ENCODE measurements around the gene TBXA2R.
"Not testable (repeated sequence)": the region's sequence is repeated elsewhere in the genome, so short reads cannot be mapped to it uniquely, and the experiment has no call there.

The TBXA2R gene

GRCh38 chr19:3606690-3607289 lies at the start of gene TBXA2R:
Gene TBXA2R, minus strand, starts transcription at chr19:3606875. Its CDS starts 6,241 bp downstream, at chr19:3600634.
- DNase-seq: peak; percentile 70

GRCh38 chr19:3656073-3656746 lies 49.5 kb upstream of the TBXA2R start:
- DNase-seq: peak; percentile 42

- DNase-seq: peak; percentile 96
Observed at GRCh38 chr19:3655402-3656072, 48.9 kb upstream of the TBXA2R start.

GRCh38 chr19:3653865-3654513 lies 47.3 kb upstream of the TBXA2R start:
- DNase-seq: no peak

GRCh38 chr19:3653081-3653795 lies 46.6 kb upstream of the TBXA2R start:
- DNase-seq: no peak

- no peak for DNase-seq
Observed at GRCh38 chr19:3652422-3652821, 45.7 kb upstream of the TBXA2R start.

DNA sequence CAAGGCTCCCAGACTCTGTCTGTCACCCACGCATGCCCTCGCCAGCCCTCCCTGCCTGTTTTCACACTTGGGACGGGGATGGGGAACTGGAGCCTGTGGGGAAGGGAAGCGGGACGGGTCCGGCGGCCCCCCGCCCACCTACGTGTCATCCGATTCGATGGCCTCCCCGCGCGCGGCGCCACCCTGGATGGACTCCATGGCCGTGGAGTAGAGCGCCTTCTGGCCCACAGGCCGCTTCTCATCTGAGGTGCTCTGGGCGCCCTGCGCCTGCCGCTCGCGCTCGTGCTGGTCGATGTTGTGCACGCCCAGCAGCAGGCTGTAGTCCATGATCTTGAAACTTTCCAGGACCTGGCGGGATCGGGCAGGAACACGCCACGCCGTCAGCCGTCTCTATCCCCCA lies 45.0 kb upstream of the TBXA2R start:
- no peak for DNase-seq

- no peak for DNase-seq
Observed at GRCh38 chr19:3649888-3650287, 43.2 kb upstream of the TBXA2R start.

- no peak for DNase-seq
Observed at GRCh38 chr19:3648037-3648905, 41.6 kb upstream of the TBXA2R start.

DNA sequence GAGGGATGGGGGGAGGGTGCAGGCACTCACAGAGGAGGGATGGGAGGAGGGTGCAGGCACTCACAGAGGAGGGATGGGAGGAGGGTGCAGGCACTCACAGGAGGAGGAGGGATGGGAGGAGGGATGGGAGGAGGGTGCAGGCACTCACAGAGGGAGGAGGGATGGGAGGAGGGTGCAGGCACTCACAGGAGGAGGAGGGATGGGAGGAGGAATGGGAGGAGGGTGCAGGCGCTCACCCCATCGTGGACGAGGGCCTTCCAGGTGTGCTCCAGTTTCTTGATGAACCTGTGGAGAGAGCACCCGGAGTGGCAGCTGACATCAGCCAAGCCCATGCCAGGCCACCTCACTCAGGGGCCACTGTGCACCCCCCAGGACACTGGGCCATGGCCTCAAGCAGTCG lies 40.4 kb upstream of the TBXA2R start:
- DNase-seq: not testable (repeated sequence)

DNA sequence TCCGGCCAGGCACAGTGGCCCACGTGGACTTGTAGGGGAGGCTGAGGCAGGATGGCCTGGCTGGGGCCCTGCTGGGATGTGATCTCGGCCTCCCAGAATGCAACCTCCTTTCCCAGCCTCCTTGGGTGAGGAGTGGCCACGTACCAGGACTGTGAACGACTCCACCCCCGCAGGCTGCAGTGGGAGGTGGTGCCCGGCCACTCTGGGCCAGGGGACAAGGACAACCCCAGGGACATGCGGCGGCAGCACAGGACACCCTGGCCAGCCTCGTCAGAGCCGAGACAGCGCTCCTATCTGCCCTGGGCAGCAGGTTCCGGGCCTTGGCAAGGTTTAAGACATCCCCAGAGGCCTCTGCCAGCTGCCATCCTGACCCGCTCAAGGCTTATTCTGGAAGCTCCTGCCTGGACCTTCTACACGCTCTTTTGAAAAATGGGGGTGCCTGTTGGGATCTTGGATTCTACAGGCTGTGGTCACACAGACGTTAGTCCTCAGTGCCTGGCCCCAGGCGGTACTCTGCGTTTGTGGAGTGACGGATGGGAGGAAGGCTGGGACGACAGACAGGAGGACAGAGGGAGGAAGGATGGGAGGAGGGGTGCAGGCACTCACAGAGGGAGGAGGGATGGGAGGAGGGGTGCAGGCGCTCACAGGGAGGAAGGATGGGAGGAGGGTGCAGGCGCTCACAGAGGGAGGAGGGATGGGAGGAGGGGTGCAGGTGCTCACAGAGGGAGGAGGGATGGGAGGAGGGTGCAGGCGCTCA lies 39.8 kb upstream of the TBXA2R start:
- no peak for DNase-seq

GRCh38 chr19:3645726-3646125 lies 39.1 kb upstream of the TBXA2R start:
- DNase-seq: no peak

GRCh38 chr19:3645067-3645396 lies 38.4 kb upstream of the TBXA2R start:
- no peak for DNase-seq

DNA sequence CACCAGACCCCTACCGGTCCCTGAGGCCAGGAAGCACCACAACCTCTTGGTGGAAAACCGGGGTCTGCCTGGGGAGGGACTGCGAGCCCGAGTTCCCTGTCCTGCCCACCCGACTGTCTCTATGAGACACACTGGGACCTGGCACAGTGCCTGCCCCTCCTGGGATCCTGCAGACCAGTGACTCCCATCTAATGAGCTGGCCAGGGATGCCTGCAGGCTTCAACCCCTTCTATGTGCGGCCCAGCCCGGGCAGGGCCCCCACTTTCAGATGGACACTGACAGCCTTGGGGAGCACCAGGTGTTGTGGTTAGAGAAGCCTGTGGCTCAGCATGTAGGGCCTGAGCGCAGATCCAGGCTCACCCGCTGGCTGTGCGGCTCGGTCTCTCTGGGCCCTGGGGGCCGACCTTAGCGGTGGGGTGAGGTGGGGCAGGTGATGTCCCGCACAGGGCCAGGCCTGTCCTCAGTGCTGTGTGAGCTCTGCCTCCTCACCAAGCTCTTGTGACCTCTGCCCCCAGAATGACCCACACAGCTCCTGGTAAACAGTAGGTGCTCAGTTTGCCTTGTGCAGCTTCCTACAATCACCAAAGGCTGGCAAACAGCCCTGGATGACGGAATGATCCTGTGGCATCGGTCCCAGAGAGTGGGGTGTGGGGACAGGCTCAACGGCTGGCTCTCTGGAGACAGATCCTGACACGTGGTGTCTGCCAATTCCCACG lies 37.8 kb upstream of the TBXA2R start:
- DNase-seq: no peak

DNA sequence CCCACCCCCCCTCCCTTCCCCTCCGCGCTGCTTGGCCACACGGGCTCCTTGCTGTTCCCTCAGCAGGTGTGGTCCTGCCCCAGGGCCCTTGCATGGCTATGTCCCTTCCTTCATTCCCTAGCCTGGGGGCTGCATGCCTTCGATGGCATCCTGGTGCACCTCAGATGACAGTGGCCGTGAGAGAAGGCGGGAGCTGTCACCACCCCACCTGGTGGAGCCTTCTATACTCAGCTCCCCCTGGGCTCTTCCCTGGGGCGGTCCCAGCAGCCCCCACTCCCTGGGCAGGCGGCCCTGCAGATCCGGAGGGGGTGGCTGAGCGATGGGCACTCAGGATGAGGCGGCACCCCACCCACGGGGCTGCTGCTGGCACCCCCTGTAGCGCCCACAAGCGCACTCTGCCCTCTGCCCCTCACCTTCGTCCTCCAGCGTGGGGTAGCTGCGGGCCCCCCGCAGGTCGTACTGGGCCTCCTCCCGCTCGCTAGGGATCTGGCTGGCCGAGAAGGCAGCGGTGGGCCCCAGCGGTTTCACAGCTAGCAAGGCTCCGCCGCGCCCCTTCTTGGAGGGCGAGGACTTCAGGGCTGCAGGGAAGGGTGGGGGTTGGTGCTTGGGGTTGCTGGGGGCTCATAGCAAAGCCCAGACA lies 37.1 kb upstream of the TBXA2R start:
- DNase-seq: no peak

GRCh38 chr19:3642987-3643673 lies 36.5 kb upstream of the TBXA2R start:
- DNase-seq: no peak

DNA sequence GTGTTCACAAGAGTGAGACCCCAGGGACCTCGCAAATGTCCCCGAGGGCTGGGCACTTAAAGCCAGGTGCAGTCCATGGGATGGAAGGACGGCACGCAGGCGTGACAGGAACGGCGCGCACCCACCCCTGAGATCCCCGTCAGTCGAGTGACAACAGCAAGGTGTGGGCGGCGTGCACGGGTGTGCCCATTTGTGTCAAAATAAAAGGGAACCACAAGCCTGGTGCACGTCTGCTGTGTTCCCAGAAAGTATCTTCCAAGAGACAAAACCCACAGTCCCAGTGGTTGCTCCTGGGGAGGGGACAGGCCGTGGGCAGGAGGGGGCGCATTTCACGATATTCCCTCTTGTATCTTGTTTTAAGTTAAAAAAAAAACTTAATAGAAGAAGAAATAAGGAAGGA lies 35.6 kb upstream of the TBXA2R start:
- no peak for DNase-seq

- DNase-seq: no peak
Observed at GRCh38 chr19:3641515-3642269, 35.0 kb upstream of the TBXA2R start.

DNA sequence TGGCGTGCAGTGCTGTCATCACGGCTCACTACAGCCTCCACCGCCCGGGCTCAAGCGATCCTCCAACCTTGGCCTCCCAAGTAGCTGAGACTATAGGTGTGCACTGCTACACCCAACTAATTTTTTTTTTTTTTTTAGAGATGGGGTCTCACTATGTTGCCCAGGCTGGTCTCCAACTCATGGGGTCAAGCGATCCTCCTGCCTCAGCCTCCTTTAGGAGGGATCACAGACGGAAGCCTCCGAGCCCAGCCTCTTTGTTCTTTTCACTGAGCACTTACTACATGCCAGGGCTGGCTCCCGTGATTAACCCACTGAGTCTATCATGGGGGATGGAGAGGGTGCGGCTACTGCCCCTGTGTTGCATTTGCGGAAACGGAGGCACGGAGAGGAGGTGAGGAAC lies 32.8 kb upstream of the TBXA2R start:
- DNase-seq: no peak
